OCI-LY3 (cell line): ENCODE measurements around the gene IQCH.

Source experiments
- H2AFZ ChIP-seq: fragments of 200-600, 300-600 bp; shearing (Covaris generic); 2 replicates; pipeline ENCODE4 v1.6.0; 2014; ENCODE audit warnings: antibody characterized with exemption, low read depth, low read length
- H3K27ac ChIP-seq: fragments of 200-600, 300-600 bp; sonication (generic); 2 replicates; pipeline ENCODE4 v1.5.1; 2014; ENCODE audit warnings: mild to moderate bottlenecking, low read length, moderate library complexity, mixed read lengths
- H3K27me3 ChIP-seq: fragments of 200-600, 300-600 bp; sonication (generic); 2 replicates; pipeline ENCODE4 v1.6.1; 2014; ENCODE audit warnings: low read depth, low read length, mixed read lengths
- H3K36me3 ChIP-seq: fragments of 200-600, 300-600 bp; sonication (generic); replicated peaks from 2 replicates; pipeline ENCODE3; 2014; ENCODE audit warnings: low read depth, low read length, mixed read lengths
- H3K4me1 ChIP-seq: fragments of 300-600, 200-600 bp; sonication (generic); 2 replicates; pipeline ENCODE4 v1.6.1; 2014; ENCODE audit warnings: low read length, mixed read lengths
- H3K4me2 ChIP-seq: fragments of 200-600, 300-600 bp; sonication (generic); 2 replicates; pipeline ENCODE4 v1.6.1; 2014; ENCODE audit warnings: low read length, mixed read lengths
- H3K4me3 ChIP-seq: fragments of 300-600, 200-600 bp; sonication (generic); 2 replicates; pipeline ENCODE4 v1.5.1; 2014; ENCODE audit warnings: antibody characterized with exemption, mild to moderate bottlenecking, low read length, moderate library complexity
- H3K79me2 ChIP-seq: fragments of 300-600, 200-600 bp; shearing (Covaris generic); 2 replicates; pipeline ENCODE4 v1.6.1; 2014; ENCODE audit warnings: mild to moderate bottlenecking, low read length, mixed read lengths
- H3K9ac ChIP-seq: fragments of 300-600, 200-600 bp; shearing (Covaris generic); 2 replicates; pipeline ENCODE4 v1.6.0; 2014; ENCODE audit warnings: mild to moderate bottlenecking, low read length, moderate library complexity
- H3K9me3 ChIP-seq: fragments of 200-600, 300-600 bp; shearing (Covaris generic); 2 replicates; pipeline ENCODE4 v1.6.1; 2014; ENCODE audit warnings: low read length, mixed read lengths; ENCODE audit not compliant: insufficient read depth
- H4K20me1 ChIP-seq: fragments of 200-600, 300-600 bp; sonication (generic); 2 replicates; pipeline ENCODE4 v1.6.1; 2016; ENCODE audit warnings: low read length, mixed read lengths; ENCODE audit not compliant: insufficient read depth
- CTCF ChIP-seq: fragments of 200-600, 300-600 bp; sonication (generic); IDR thresholded peaks from 2 replicates; pipeline ENCODE4 v1.5.1; 2014; ENCODE audit warnings: antibody characterized with exemption, low read length, low read depth
- EZH2phosphoT487 ChIP-seq: fragments of 200-600 bp; shearing (Covaris generic); IDR thresholded peaks from 2 replicates; pipeline ENCODE4 v1.6.1; 2018; ENCODE audit warnings: antibody characterized with exemption, mixed run types, low read depth

Gene IQCH

GRCh38 chr15:67311731-67312130 is 57.1 kb downstream of the IQCH start:
- H2AFZ ChIP-seq = no peak overlapping the region
- H3K27ac ChIP-seq = no peak overlapping the region
- H3K4me1 ChIP-seq = peaks cover 18% of the 10 kb centered on the region
- H3K9ac ChIP-seq = no peak overlapping the region
- no peaks in the 10 kb centered on the region for H3K27me3 ChIP-seq
- no peaks in the 10 kb centered on the region for H4K20me1 ChIP-seq
- no peaks in the 10 kb centered on the region for H3K79me2 ChIP-seq
- H3K4me3 ChIP-seq = no peak overlapping the region
- no peaks in the 10 kb centered on the region for H3K9me3 ChIP-seq
- no peak overlapping the region for H3K4me2 ChIP-seq
- TF ChIP-seq CTCF = no peak
- no peak for TF ChIP-seq EZH2phosphoT487
- H3K36me3 ChIP-seq = no peaks in the 10 kb centered on the region

- Histone ChIP-seq H3K9ac (no peak overlapping the region), H3K79me2 (no peaks in the 10 kb centered on the region), H3K4me3 (no peak overlapping the region)
These were observed 65.4 kb downstream of the IQCH start for GRCh38 chr15:67319961-67320360.

GRCh38 chr15:67321352-67321751 is 66.8 kb downstream of the IQCH start:
- no peaks in the 10 kb centered on the region for H3K9me3 ChIP-seq
- no peak overlapping the region for H3K9ac ChIP-seq
- H3K4me3 ChIP-seq = no peak overlapping the region
- H3K79me2 ChIP-seq = no peaks in the 10 kb centered on the region
- H3K36me3 ChIP-seq = no peaks in the 10 kb centered on the region
- TF ChIP-seq CTCF = no peak
- no peak for TF ChIP-seq EZH2phosphoT487
- peaks cover 3% of the 10 kb centered on the region; the same call in 1 of the 2 replicates for H3K27me3 ChIP-seq
- H3K27ac ChIP-seq = no peak overlapping the region
- H3K4me2 ChIP-seq = no peak overlapping the region
- no peaks in the 10 kb centered on the region for H4K20me1 ChIP-seq
- no peak overlapping the region for H2AFZ ChIP-seq
- no peaks in the 10 kb centered on the region for H3K4me1 ChIP-seq

More at GRCh38 chr15:67319961-67320360, 65.4 kb downstream of the IQCH start:
- Histone ChIP-seq H3K4me1 (no peaks in the 10 kb centered on the region), H3K27ac (no peak overlapping the region), H2AFZ (no peak overlapping the region), H3K27me3 (peaks cover 3% of the 10 kb centered on the region; the same call in 1 of the 2 replicates), H3K4me2 (no peak overlapping the region), H4K20me1 (no peaks in the 10 kb centered on the region), H3K9me3 (no peaks in the 10 kb centered on the region), H3K36me3 (no peaks in the 10 kb centered on the region)
- TF ChIP-seq CTCF = no peak
- no peak for TF ChIP-seq EZH2phosphoT487

GRCh38 chr15:67322481-67322880 is 67.9 kb downstream of the IQCH start:
- Histone ChIP-seq H2AFZ (no peak overlapping the region), H3K27ac (no peak overlapping the region), H3K79me2 (no peaks in the 10 kb centered on the region), H3K4me2 (no peak overlapping the region), H3K4me3 (no peak overlapping the region), H3K9ac (no peak overlapping the region), H3K27me3 (peaks cover 3% of the 10 kb centered on the region; the same call in 1 of the 2 replicates), H3K9me3 (peaks cover 2% of the 10 kb centered on the region; the same call in 1 of the 2 replicates), H3K4me1 (no peaks in the 10 kb centered on the region), H3K36me3 (peaks cover 1% of the 10 kb centered on the region), H4K20me1 (no peaks in the 10 kb centered on the region)
- TF ChIP-seq CTCF = no peak
- no peak for TF ChIP-seq EZH2phosphoT487
